ENCODE data around the gene OR52I1.
A peak's percentile ranks its signal among the peaks of the same experiment; 100 is the strongest.

- TF ChIP-seq CTCF (IDR thresholded peaks at IDR 0.05; ENCODE audit: low read length) (peak; percentile 80), EZH2 (optimal IDR thresholded peaks at IDR 0.05; ENCODE audit: low read depth, low read length) (no peak), EZH2phosphoT487 (IDR thresholded peaks at IDR 0.05; ENCODE audit: low read length) (no peak)
These were observed 32.6 kb downstream of the OR52I1 start for GRCh38 chr11:4626207-4627099.
